Lung (tissue), 12 donors: ENCODE results near the gene GYS1. TPM values are rescaled to one million over a fixed set of nuclear protein-coding genes. Genes with fewer than 3 reads are reported as not detected.

Experiments used
- ATAC-seq: fragments of 200-7000 bp; cut with Tn5 transposase; one replicate; pipeline ENCODE4 v1.9.1; 2020; ENCODE audit warnings: moderate number of reproducible peaks; ENCODE audit not compliant: insufficient read depth, low FRiP score
- DNase-seq, 3 donors: peaks; one replicate each; pipeline ENCODE4 v3.0.0-alpha.2; 2013 to 2017
- H3K27ac ChIP-seq, 2 donors: one replicate each; pipeline ENCODE4 v1.5.1; 2013; ENCODE audit warnings: mild to moderate bottlenecking in 2 of 2, moderate library complexity in 2 of 2, control low read depth in 1 of 2, inconsistent platforms in 1 of 2, low read depth in 1 of 2, low read length in 1 of 2
- H3K27me3 ChIP-seq, 3 donors: one replicate each; pipeline ENCODE4 v1.5.1; 2013; ENCODE audit warnings: low read length in 2 of 3; ENCODE audit not compliant: control insufficient read depth in 3 of 3, insufficient read depth in 3 of 3
- H3K36me3 ChIP-seq, 4 donors: one replicate each; pipeline ENCODE4 v1.5.1; 2013; ENCODE audit warnings: low read length in 4 of 4, mild to moderate bottlenecking in 1 of 4, moderate library complexity in 1 of 4; ENCODE audit not compliant: control insufficient read depth in 4 of 4, insufficient read depth in 4 of 4
- H3K4me1 ChIP-seq, 5 donors: one replicate each; pipeline ENCODE4 v1.5.1; 2013; ENCODE audit warnings: low read length in 5 of 5, mild to moderate bottlenecking in 2 of 5, moderate library complexity in 1 of 5; ENCODE audit not compliant: control insufficient read depth in 5 of 5, insufficient read depth in 5 of 5
- H3K4me3 ChIP-seq: one replicate; pipeline ENCODE4 v1.5.1; 2013; ENCODE audit warnings: mild to moderate bottlenecking, control low read depth, moderate library complexity
- H3K9ac ChIP-seq, 2 donors: one replicate each; pipeline ENCODE4 v1.5.1; 2013; ENCODE audit warnings: low read length in 2 of 2, control low read depth in 1 of 2; ENCODE audit not compliant: insufficient read depth in 1 of 2
- H3K9me3 ChIP-seq, 4 donors: one replicate each; pipeline ENCODE4 v1.5.1; 2013; ENCODE audit warnings: low read length in 3 of 4, mild to moderate bottlenecking in 1 of 4, moderate library complexity in 1 of 4; ENCODE audit not compliant: control insufficient read depth in 4 of 4, insufficient read depth in 3 of 4
- CTCF ChIP-seq: IDR thresholded peaks from 2 replicates; pipeline ENCODE4 v1.5.1; 2012; ENCODE audit warnings: mild to moderate bottlenecking; ENCODE audit errors: control extremely low read depth, extremely low read depth
- WGBS, 2 donors: extraction: QIAGEN DNeasy Blood & Tissue Kit; methylation state at CpG; one replicate each; pipeline ENCODE4 v1.1.7; 2013; 5-methylcytosine and 5-hydroxymethylcytosine counted together
- polyA plus RNA-seq, 2 donors: library from polyadenylated mRNA; stranded (reverse); fragments of 200-250 nt; gene quantifications; one replicate each; pipeline ENCODE4 v1.2.1, GENCODE V29; 2013
- total RNA-seq, 2 donors: library from RNA; depleted of rRNA in 1 of 2; stranded (reverse); fragments of >200 nt in 1 of 2; gene quantifications; one replicate each; pipeline ENCODE4 v1.2.1, GENCODE V29; 2014 to 2021
- donor health status: control.
- donor health status: control.
- donor health status: Bipolar disorder and iron deficiency.
- donor health status: healthy.
- donor health status: DM: yes; HTN: yes; CAD: no.

GYS1 gene
- total and polyA plus RNA-seq, 4 donors, result 22.7 to 49.7 (median 31.9) TPM

- no peak overlapping the region for H3K9ac ChIP-seq
- WGBS, 2 donors, result 68 to 81% methylated on average over 4 of the region's 4 CpGs
- H3K36me3 ChIP-seq, result peaks cover 0 to 30% (median 17%) of the 10 kb centered on the region in 4 donors
- H3K4me1 ChIP-seq, result peaks cover 4 to 22% (median 10%) of the 10 kb centered on the region in 5 donors
- no peaks in the 10 kb centered on the region for H3K9me3 ChIP-seq
- no peak overlapping the region for H3K4me3 ChIP-seq
- TF ChIP-seq CTCF, result no peak
- ATAC-seq (no peak), DNase-seq (no peak)
- H3K27me3 ChIP-seq, result no peaks in the 10 kb centered on the region
- H3K27ac ChIP-seq, result peak overlapping the region in 1 of 2 donors; percentile 96
Measured at GRCh38 chr19:48990400-48990799, 2.7 kb downstream of the GYS1 start.

GRCh38 chr19:48989701-48990291 is 3.3 kb downstream of the GYS1 start:
- H3K9me3 ChIP-seq, result no peaks in the 10 kb centered on the region
- DNase-seq, result no peak
- H3K27ac ChIP-seq, result peak overlapping the region in 1 of 2 donors; percentile 96
- peaks cover 4 to 19% (median 10%) of the 10 kb centered on the region in 5 donors for H3K4me1 ChIP-seq
- TF ChIP-seq CTCF, result no peak
- H3K4me3 ChIP-seq, result no peak overlapping the region
- 81 to 92% methylated on average over 17 of the region's 17 CpGs for WGBS, 2 donors
- ATAC-seq, result no peak
- H3K27me3 ChIP-seq, result no peaks in the 10 kb centered on the region
- H3K36me3 ChIP-seq, result peaks cover 5 to 36% (median 23%) of the 10 kb centered on the region in 4 donors
- H3K9ac ChIP-seq, result no peak overlapping the region

GRCh38 chr19:48988860-48989259 is 4.2 kb downstream of the GYS1 start:
- 90 to 95% methylated on average over 9 of the region's 9 CpGs for WGBS, 2 donors
- no peak for DNase-seq
- no peak for ATAC-seq
- Histone ChIP-seq H3K27ac (no peak overlapping the region), H3K4me1 (peaks cover 0 to 11% (median 9%) of the 10 kb centered on the region in 5 donors), H3K9ac (no peak overlapping the region), H3K4me3 (no peak overlapping the region), H3K36me3 (peaks cover 7 to 37% (median 24%) of the 10 kb centered on the region in 4 donors), H3K9me3 (no peaks in the 10 kb centered on the region), H3K27me3 (no peaks in the 10 kb centered on the region)
- no peak for TF ChIP-seq CTCF

GRCh38 chr19:48988286-48988685 is 4.8 kb downstream of the GYS1 start:
- Histone ChIP-seq H3K4me1 (peaks cover 0 to 11% (median 9%) of the 10 kb centered on the region in 5 donors), H3K36me3 (peaks cover 12 to 40% (median 26%) of the 10 kb centered on the region in 4 donors), H3K4me3 (no peak overlapping the region), H3K9ac (no peak overlapping the region), H3K9me3 (no peaks in the 10 kb centered on the region), H3K27me3 (no peaks in the 10 kb centered on the region), H3K27ac (no peak overlapping the region)
- TF ChIP-seq CTCF, result no peak
- ATAC-seq, result no peak
- 90 to 96% methylated on average over 7 of the region's 7 CpGs for whole genome bisulfite sequencing, 2 donors
- no peak for DNase-seq
